ENCODE measurements around the gene AHCTF1. TPM values are rescaled to one million over a fixed set of nuclear protein-coding genes. Genes with fewer than 3 reads are reported as not detected.
A peak's percentile ranks its signal among the peaks of the same experiment; 100 is the strongest.

AHCTF1 gene
- total RNA-seq (2022) (42.3 and 48.7 TPM in 2 replicates), Bru-seq, nascent RNA (percentile 94 among the genes with signal in this experiment), BruChase-seq, experiment 1, labeled RNA remaining after a 2-hour chase (percentile 95 among the genes with signal in this experiment), BruChase-seq, experiment 2, labeled RNA remaining after a 6-hour chase (percentile 92 among the genes with signal in this experiment)
- long read RNA-seq, full-length matches to known transcripts: 5 of 23 reads
- long read RNA-seq, partial matches to known transcripts: 14 of 23 reads
- long read RNA-seq, other reads (novel, unspliced or antisense): 4 of 23 reads

DNA sequence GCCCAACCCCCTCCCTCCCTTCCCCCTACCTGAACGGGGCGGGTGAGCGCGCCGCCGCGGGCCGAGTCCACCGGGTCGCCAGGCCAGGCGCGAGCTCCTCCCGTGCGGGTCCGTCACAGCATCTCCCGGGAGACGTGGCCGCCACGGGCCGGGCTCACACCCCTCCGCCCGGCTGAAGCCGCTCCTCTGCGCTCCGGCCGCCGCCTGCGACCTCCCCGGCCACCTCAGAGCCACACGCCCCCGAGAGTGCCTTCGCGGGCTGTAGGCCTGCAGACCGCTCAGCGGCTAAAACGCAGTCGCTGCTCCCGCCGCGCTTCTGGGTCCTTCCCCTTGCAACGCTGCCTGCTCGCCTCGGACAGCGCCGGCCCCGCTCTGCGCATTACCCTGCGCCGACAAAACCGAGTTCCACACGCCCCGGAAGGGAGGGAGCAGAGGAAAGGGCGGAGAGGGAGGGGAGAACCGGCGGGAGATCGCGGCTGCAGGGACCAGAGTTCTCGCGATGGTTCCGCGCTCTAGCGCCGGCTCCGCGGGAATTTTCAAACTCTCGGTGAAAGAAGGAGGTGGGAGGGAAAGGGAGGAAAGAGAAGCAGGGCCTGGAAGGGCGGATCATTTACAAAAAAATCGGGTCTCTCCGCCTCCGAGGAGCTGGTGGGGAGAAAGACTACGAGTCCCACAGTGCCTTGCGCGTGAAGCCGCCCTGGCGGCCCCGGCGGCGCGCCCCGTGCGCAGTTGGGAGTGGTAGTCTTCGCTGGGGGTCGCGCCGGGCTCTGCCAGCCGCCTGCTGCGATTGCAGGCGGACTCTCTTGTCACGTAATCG is at the start of gene AHCTF1:
Gene AHCTF1 (minus strand): TSS at position 400 of the 817 bp plus-strand sequence. CDS start 13,578 bp downstream, outside the sequence.
- peaks cover 10% of the 10 kb centered on the region for H3K4me1 ChIP-seq
- H3K9me3 ChIP-seq: no peaks in the 10 kb centered on the region
- peak within 1 kb of the TSS; percentile 95 for H3K4me3 ChIP-seq (ENCODE audit: low read depth, low read length)
- H3K27me3 ChIP-seq (replicated peaks; ENCODE audit: control insufficient read depth, insufficient read depth, low read length): no peaks in the 10 kb centered on the region
- no TSS peak for BruUV-seq (replicated peaks)
- H3K36me3 ChIP-seq (ENCODE audit: control insufficient read depth, insufficient read depth, low read length): peaks cover 1% of the 10 kb centered on the region; the same call in 1 of the 2 replicates
- peak; percentile 97 for DNase-seq
- H3K27ac Mint-ChIP-seq (ENCODE audit: unreplicated experiment): peak within 1 kb of the TSS; percentile 95
- peaks cover 7% of the 10 kb centered on the region for H3K4me1 Mint-ChIP-seq (ENCODE audit: low read depth, unreplicated experiment)
- ChIA-PET CTCF (no interaction called here), POLR2A (interaction anchor here (0.6 to 1.3 kb wide), 4 partner anchors 9 to 208 kb away, joined by 3 to 4 read pairs (median 4); partner anchors contain the start of genes SCCPDH and ZNF670)
- no peaks in the 10 kb centered on the region for H3K27me3 Mint-ChIP-seq (ENCODE audit: insufficient read depth, unreplicated experiment)
- no peaks in the 10 kb centered on the region for H3K9me3 Mint-ChIP-seq (ENCODE audit: unreplicated experiment)
- peaks cover 46% of the 10 kb centered on the region for H3K36me3 Mint-ChIP-seq (ENCODE audit: insufficient read depth, unreplicated experiment)
- peak within 1 kb of the TSS; percentile 95 for H3K4me3 Mint-ChIP-seq (ENCODE audit: unreplicated experiment)
- intact Hi-C loops (cut with micrococcal nuclease; ENCODE audit: unreplicated experiment): loop anchor here (1.0 kb wide), 3 partner anchors 77 to 173 kb away; partner anchors contain the start of genes ZNF669, ZNF670 and ZNF695
- TF ChIP-seq CTCF (IDR thresholded peaks at IDR 0.05; ENCODE audit: insufficient read depth in 1 of 2, low read depth in 1 of 2, low read length in 1 of 2, severe bottlenecking in 1 of 2, unreplicated experiment in 1 of 2): no peak

DNA sequence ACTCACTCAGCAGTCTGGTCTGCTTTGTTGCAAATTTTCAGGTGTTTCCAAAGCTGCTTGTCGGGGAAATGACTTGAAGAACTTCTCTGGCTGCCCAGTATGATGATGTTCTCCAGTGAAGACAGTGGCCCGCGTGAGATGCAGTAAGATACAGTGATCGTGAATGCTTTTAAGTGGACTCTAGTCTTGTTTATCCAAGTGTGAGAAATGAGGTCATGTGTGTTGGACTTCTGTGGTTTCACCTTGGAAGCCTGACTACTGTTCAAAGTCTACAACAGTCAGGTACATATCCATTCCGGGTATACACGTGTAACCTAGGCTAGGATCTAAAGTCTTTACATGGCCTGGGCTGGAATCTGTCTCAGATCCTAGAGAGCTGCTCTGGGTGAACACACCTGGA is 47.0 kb upstream of the AHCTF1 start:
- DNase-seq: no peak
- Histone ChIP-seq H3K4me1 (no peaks in the 10 kb centered on the region), H3K36me3 (ENCODE audit: control insufficient read depth, insufficient read depth, low read length) (peaks cover 5% of the 10 kb centered on the region), H3K27me3 (replicated peaks; ENCODE audit: control insufficient read depth, insufficient read depth, low read length) (no peaks in the 10 kb centered on the region), H3K4me3 (ENCODE audit: low read depth, low read length) (no peak overlapping the region), H3K9me3 (peaks cover 32% of the 10 kb centered on the region)
- CTCF ChIA-PET: no interaction called here
- Mint-ChIP-seq H3K36me3 (ENCODE audit: insufficient read depth, unreplicated experiment) (peaks cover 81% of the 10 kb centered on the region), H3K9me3 (ENCODE audit: unreplicated experiment) (peaks cover 74% of the 10 kb centered on the region), H3K4me1 (ENCODE audit: low read depth, unreplicated experiment) (no peaks in the 10 kb centered on the region), H3K27me3 (ENCODE audit: insufficient read depth, unreplicated experiment) (no peaks in the 10 kb centered on the region), H3K4me3 (ENCODE audit: unreplicated experiment) (no peak overlapping the region), H3K27ac (ENCODE audit: unreplicated experiment) (no peak overlapping the region)
- TF ChIP-seq CTCF (IDR thresholded peaks at IDR 0.05; ENCODE audit: insufficient read depth in 1 of 2, low read depth in 1 of 2, low read length in 1 of 2, severe bottlenecking in 1 of 2, unreplicated experiment in 1 of 2): no peak
- POLR2A ChIA-PET: no interaction called here
- no TSS peak for BruUV-seq (replicated peaks)
- intact Hi-C loops (cut with micrococcal nuclease; ENCODE audit: unreplicated experiment): no loop called here

- Mint-ChIP-seq H3K4me3 (ENCODE audit: unreplicated experiment) (no peak overlapping the region), H3K9me3 (ENCODE audit: unreplicated experiment) (peaks cover 72% of the 10 kb centered on the region), H3K27ac (ENCODE audit: unreplicated experiment) (no peak overlapping the region), H3K36me3 (ENCODE audit: insufficient read depth, unreplicated experiment) (peaks cover 76% of the 10 kb centered on the region), H3K4me1 (ENCODE audit: low read depth, unreplicated experiment) (no peaks in the 10 kb centered on the region), H3K27me3 (ENCODE audit: insufficient read depth, unreplicated experiment) (no peaks in the 10 kb centered on the region)
- Histone ChIP-seq H3K9me3 (peaks cover 32% of the 10 kb centered on the region), H3K4me3 (ENCODE audit: low read depth, low read length) (no peak overlapping the region), H3K36me3 (ENCODE audit: control insufficient read depth, insufficient read depth, low read length) (peaks cover 4% of the 10 kb centered on the region), H3K27me3 (replicated peaks; ENCODE audit: control insufficient read depth, insufficient read depth, low read length) (no peaks in the 10 kb centered on the region), H3K4me1 (no peaks in the 10 kb centered on the region)
- no peak for TF ChIP-seq CTCF (IDR thresholded peaks at IDR 0.05; ENCODE audit: insufficient read depth in 1 of 2, low read depth in 1 of 2, low read length in 1 of 2, severe bottlenecking in 1 of 2, unreplicated experiment in 1 of 2)
- BruUV-seq (replicated peaks): no TSS peak
- DNase-seq: no peak
- POLR2A ChIA-PET: no interaction called here
- CTCF ChIA-PET: no interaction called here
- intact Hi-C loops (cut with micrococcal nuclease; ENCODE audit: unreplicated experiment): no loop called here
Measured at GRCh38 chr1:246978281-246978680, 46.5 kb upstream of the AHCTF1 start.

Measured in Caco-2 (cell line).